ENCODE data around the gene ARHGAP45.

- no peak for TF ChIP-seq EP300 (IDR thresholded peaks at IDR 0.05)
- no peak for TF ChIP-seq POLR2A (IDR thresholded peaks at IDR 0.05)
- TF ChIP-seq CTCF (IDR thresholded peaks at IDR 0.05) = no peak
- no peak for TF ChIP-seq POLR2AphosphoS5 (IDR thresholded peaks at IDR 0.05)
Observed at GRCh38 chr19:1070576-1070930, 3.6 kb downstream of the ARHGAP45 start.
